WTC11 (cell line): Measurements from ENCODE around the gene CFDP1. TPM values are rescaled to one million over a fixed set of nuclear protein-coding genes. Genes with fewer than 3 reads are reported as not detected.

ENCODE experiments used
- ATAC-seq: fragments of 200-7000 bp; cut with Tn5 transposase; 2 replicates; pipeline ENCODE4 v1.10.0; 2021; ENCODE audit warnings: mild to moderate bottlenecking, moderate library complexity
- CTCF ChIA-PET: fragments of 300-600 bp; sonication (Branson Sonifier 250); formaldehyde crosslinking; loops from one replicate; lab custom pipeline; 2021; ENCODE audit warnings: antibody characterized with exemption; lab: Charles Lee
- POLR2A ChIA-PET: fragments of 350-600 bp; sonication (Branson Sonifier 250); formaldehyde crosslinking; loops from one replicate; lab custom pipeline; 2021; ENCODE audit warnings: antibody characterized with exemption; lab: Charles Lee
- DNase-seq: peaks from one replicate; pipeline ENCODE4 v3.0.0; 2021; ENCODE audit warnings: low spot score
- H3K27ac Mint-ChIP-seq: 2 replicates; pipeline ENCODE4 v1.8.0; 2021; ENCODE audit warnings: mixed read lengths
- H3K27me3 Mint-ChIP-seq: 2 replicates; pipeline ENCODE4 v1.8.0; 2021; ENCODE audit warnings: low read depth, mild to moderate bottlenecking, moderate library complexity, mixed read lengths
- H3K36me3 Mint-ChIP-seq: 2 replicates; pipeline ENCODE4 v1.8.0; 2021; ENCODE audit warnings: mixed read lengths
- H3K4me1 Mint-ChIP-seq: 2 replicates; pipeline ENCODE4 v1.8.0; 2022; ENCODE audit warnings: mixed read lengths
- H3K4me3 Mint-ChIP-seq: 2 replicates; pipeline ENCODE4 v1.8.0; 2021; ENCODE audit warnings: mild to moderate bottlenecking, moderate library complexity, mixed read lengths
- H3K9me3 Mint-ChIP-seq: 2 replicates; pipeline ENCODE4 v1.8.0; 2021; ENCODE audit warnings: mixed read lengths
- FOXK1 ChIP-seq: sonication (generic); formaldehyde crosslinking; IDR thresholded peaks from 2 replicates; pipeline ENCODE4 v1.8.0; 2022; ENCODE audit warnings: mild to moderate bottlenecking, moderate library complexity, missing genetic modification reagents
- HMGXB4 ChIP-seq: sonication (generic); formaldehyde crosslinking; IDR thresholded peaks from 2 replicates; pipeline ENCODE4 v1.8.1; 2023; ENCODE audit warnings: mild to moderate bottlenecking, moderate library complexity, missing genetic modification reagents
- IRF2 ChIP-seq: sonication (generic); formaldehyde crosslinking; IDR thresholded peaks from 2 replicates; pipeline ENCODE4 v1.8.0; 2022; ENCODE audit warnings: low read depth, missing genetic modification reagents, borderline replicate concordance
- KAT7 ChIP-seq: sonication (generic); formaldehyde crosslinking; IDR thresholded peaks from 2 replicates; pipeline ENCODE4 v1.8.1; 2023; ENCODE audit warnings: missing genetic modification reagents, mild to moderate bottlenecking, borderline replicate concordance
- PRRX2 ChIP-seq: fragments of 250-450 bp; sonication (Bioruptor Pico); IDR thresholded peaks from 2 replicates; pipeline ENCODE4 v1.8.0; 2021; ENCODE audit warnings: mild to moderate bottlenecking
- TCF7 ChIP-seq: sonication (generic); formaldehyde crosslinking; IDR thresholded peaks from 2 replicates; pipeline ENCODE4 v1.8.0; 2022; ENCODE audit warnings: mild to moderate bottlenecking, low read depth, missing genetic modification reagents, moderate library complexity
- TEAD4 ChIP-seq: sonication (generic); formaldehyde crosslinking; IDR thresholded peaks from 2 replicates; pipeline ENCODE4 v1.8.0; 2022; ENCODE audit warnings: mild to moderate bottlenecking, missing genetic modification reagents
- TP53 ChIP-seq: sonication (generic); formaldehyde crosslinking; IDR thresholded peaks from 2 replicates; pipeline ENCODE4 v1.8.1; 2023; ENCODE audit warnings: mild to moderate bottlenecking, missing genetic modification reagents
- ZBTB21 ChIP-seq: sonication (generic); formaldehyde crosslinking; IDR thresholded peaks from 2 replicates; pipeline ENCODE4 v1.8.1; 2023; ENCODE audit warnings: mild to moderate bottlenecking, missing genetic modification reagents, borderline replicate concordance
- ZNF121 ChIP-seq: sonication (generic); formaldehyde crosslinking; IDR thresholded peaks from 2 replicates; pipeline ENCODE4 v1.8.0; 2023; ENCODE audit warnings: missing genetic modification reagents
- ZNF138 ChIP-seq: sonication (generic); formaldehyde crosslinking; conservative IDR thresholded peaks from 2 replicates; pipeline ENCODE4 v1.8.1; 2022; ENCODE audit warnings: mild to moderate bottlenecking, moderate library complexity, missing genetic modification reagents
- ZNF219 ChIP-seq: sonication (generic); formaldehyde crosslinking; IDR thresholded peaks from 2 replicates; pipeline ENCODE4 v1.8.0; 2023; ENCODE audit warnings: missing genetic modification reagents, mild to moderate bottlenecking, borderline replicate concordance
- ZNF232 ChIP-seq: sonication (generic); formaldehyde crosslinking; IDR thresholded peaks from 2 replicates; pipeline ENCODE4 v1.8.0; 2022; ENCODE audit warnings: mild to moderate bottlenecking, missing genetic modification reagents
- ZNF263 ChIP-seq: sonication (generic); formaldehyde crosslinking; IDR thresholded peaks from 2 replicates; pipeline ENCODE4 v1.8.1; 2022; ENCODE audit warnings: low read depth, mild to moderate bottlenecking, moderate library complexity, missing genetic modification reagents
- ZNF425 ChIP-seq: fragments of 250-450 bp; sonication (Bioruptor Pico); conservative IDR thresholded peaks from 2 replicates; pipeline ENCODE4 v1.9.0; 2021; ENCODE audit warnings: mild to moderate bottlenecking
- ZNF671 ChIP-seq: fragments of 250-450 bp; sonication (Bioruptor Pico); IDR thresholded peaks from 2 replicates; pipeline ENCODE4 v1.8.0; 2021; ENCODE audit warnings: mild to moderate bottlenecking
- total RNA-seq: library from RNA; stranded (reverse); gene quantifications from 3 replicates; pipeline ENCODE4 v1.2.3, GENCODE V29; 2021
- TF ChIP-seq, protein P1 (sequence below): sonication (generic); formaldehyde crosslinking; IDR thresholded peaks from 2 replicates; pipeline ENCODE4 v1.8.1; 2023; ENCODE audit warnings: mild to moderate bottlenecking, missing genetic modification reagents
- TF ChIP-seq, protein P2 (sequence below): sonication (generic); formaldehyde crosslinking; IDR thresholded peaks from 2 replicates; pipeline ENCODE4 v1.8.0; 2022; ENCODE audit warnings: mild to moderate bottlenecking, missing genetic modification reagents
- TF ChIP-seq, protein P3 (sequence below): sonication (generic); formaldehyde crosslinking; IDR thresholded peaks from 2 replicates; pipeline ENCODE4 v1.8.0; 2022; ENCODE audit warnings: mild to moderate bottlenecking, missing genetic modification reagents
- TF ChIP-seq, protein P4 (sequence below): fragments of 200-600 bp; IDR thresholded peaks from 2 replicates; pipeline ENCODE4 v1.8.0; 2022; ENCODE audit warnings: antibody characterized with exemption
- TF ChIP-seq, protein P5 (sequence below): sonication (generic); formaldehyde crosslinking; IDR thresholded peaks from 2 replicates; pipeline ENCODE4 v1.8.1; 2023; ENCODE audit warnings: mild to moderate bottlenecking, missing genetic modification reagents

The CFDP1 gene
- total RNA-seq, 1 experiment from 2014 or later = 79.2 TPM

- ChIA-PET CTCF (interaction anchor here (0.9 kb wide), 1 partner anchor 80 kb away, joined by 4 read pairs; no protein-coding TSS in a partner anchor), POLR2A (no interaction called here)
- ATAC-seq (no peak), DNase-seq (no peak)
- no peaks in the 10 kb centered on the region for H3K27me3 Mint-ChIP-seq
- H3K27ac Mint-ChIP-seq = no peak overlapping the region
- no peak for TF ChIP-seq HMGXB4
- TF ChIP-seq ZNF121 (CRISPR knock-in tag) = no peak
- no peak for TF ChIP-seq KAT7
- TF ChIP-seq ZNF671 (CRISPR knock-in tag) = no peak
- TF ChIP-seq ZNF425 = no peak
- H3K36me3 Mint-ChIP-seq = peaks cover 4% of the 10 kb centered on the region
- no peak overlapping the region for H3K4me3 Mint-ChIP-seq
- H3K4me1 Mint-ChIP-seq = peaks cover 4% of the 10 kb centered on the region
- H3K9me3 Mint-ChIP-seq = no peaks in the 10 kb centered on the region
These were observed 114.6 kb downstream of the CFDP1 start for GRCh38 chr16:75318737-75319136.

- CTCF ChIA-PET = no interaction called here
- peaks cover 3% of the 10 kb centered on the region; the same call in 1 of the 2 replicates for H3K4me1 Mint-ChIP-seq
- H3K36me3 Mint-ChIP-seq = peaks cover 4% of the 10 kb centered on the region
- no peak overlapping the region for H3K27ac Mint-ChIP-seq
- no peak for DNase-seq
- no peak for ATAC-seq
- POLR2A ChIA-PET = interaction anchor here (0.6 kb wide), 1 partner anchor 17 kb away, joined by 4 read pairs; no protein-coding TSS in a partner anchor
- no peaks in the 10 kb centered on the region for H3K9me3 Mint-ChIP-seq
- H3K27me3 Mint-ChIP-seq = no peaks in the 10 kb centered on the region
- no peak for TF ChIP-seq TEAD4
- TF ChIP-seq, protein P1, sequence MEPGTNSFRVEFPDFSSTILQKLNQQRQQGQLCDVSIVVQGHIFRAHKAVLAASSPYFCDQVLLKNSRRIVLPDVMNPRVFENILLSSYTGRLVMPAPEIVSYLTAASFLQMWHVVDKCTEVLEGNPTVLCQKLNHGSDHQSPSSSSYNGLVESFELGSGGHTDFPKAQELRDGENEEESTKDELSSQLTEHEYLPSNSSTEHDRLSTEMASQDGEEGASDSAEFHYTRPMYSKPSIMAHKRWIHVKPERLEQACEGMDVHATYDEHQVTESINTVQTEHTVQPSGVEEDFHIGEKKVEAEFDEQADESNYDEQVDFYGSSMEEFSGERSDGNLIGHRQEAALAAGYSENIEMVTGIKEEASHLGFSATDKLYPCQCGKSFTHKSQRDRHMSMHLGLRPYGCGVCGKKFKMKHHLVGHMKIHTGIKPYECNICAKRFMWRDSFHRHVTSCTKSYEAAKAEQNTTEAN = no peak
- TF ChIP-seq, all 79 proteins: peak for 0
- no peak overlapping the region for H3K4me3 Mint-ChIP-seq
These were observed 115.8 kb downstream of the CFDP1 start for GRCh38 chr16:75317532-75317931.

- ChIA-PET POLR2A (interaction anchor here (0.6 kb wide), 1 partner anchor 841 kb away, joined by 4 read pairs; no protein-coding TSS in a partner anchor), CTCF (interaction anchor here (0.7 kb wide), 1 partner anchor 290 kb away, joined by 4 read pairs; no protein-coding TSS in a partner anchor)
- ATAC-seq (no peak), DNase-seq (no peak)
- peaks cover 4% of the 10 kb centered on the region for H3K36me3 Mint-ChIP-seq
- H3K4me1 Mint-ChIP-seq = peaks cover 3% of the 10 kb centered on the region; the same call in 1 of the 2 replicates
- no peaks in the 10 kb centered on the region for H3K27me3 Mint-ChIP-seq
- peak overlapping the region; percentile 32; the same call in 1 of the 2 replicates for H3K27ac Mint-ChIP-seq
- H3K9me3 Mint-ChIP-seq = no peaks in the 10 kb centered on the region
- no peak overlapping the region for H3K4me3 Mint-ChIP-seq
- TF ChIP-seq TCF7 (CRISPR knock-in tag) = no peak
- TF ChIP-seq PRRX2 = no peak
- TF ChIP-seq ZNF263 (CRISPR knock-in tag) = no peak
- TF ChIP-seq, protein P2, sequence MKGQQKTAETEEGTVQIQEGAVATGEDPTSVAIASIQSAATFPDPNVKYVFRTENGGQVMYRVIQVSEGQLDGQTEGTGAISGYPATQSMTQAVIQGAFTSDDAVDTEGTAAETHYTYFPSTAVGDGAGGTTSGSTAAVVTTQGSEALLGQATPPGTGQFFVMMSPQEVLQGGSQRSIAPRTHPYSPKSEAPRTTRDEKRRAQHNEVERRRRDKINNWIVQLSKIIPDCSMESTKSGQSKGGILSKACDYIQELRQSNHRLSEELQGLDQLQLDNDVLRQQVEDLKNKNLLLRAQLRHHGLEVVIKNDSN = no peak
- no peak for TF ChIP-seq ZNF219 (CRISPR knock-in tag)
- TF ChIP-seq, protein P3, sequence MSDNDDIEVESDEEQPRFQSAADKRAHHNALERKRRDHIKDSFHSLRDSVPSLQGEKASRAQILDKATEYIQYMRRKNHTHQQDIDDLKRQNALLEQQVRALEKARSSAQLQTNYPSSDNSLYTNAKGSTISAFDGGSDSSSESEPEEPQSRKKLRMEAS (CRISPR knock-in tag) = no peak
- no peak for TF ChIP-seq IRF2 (CRISPR knock-in tag)
- no peak for TF ChIP-seq ZNF232
- TF ChIP-seq FOXK1 (CRISPR knock-in tag) = no peak
- TF ChIP-seq, protein P1 = no peak
- no peak for TF ChIP-seq ZNF138
- no peak for TF ChIP-seq TP53 (CRISPR knock-in tag)
- TF ChIP-seq, protein P4, sequence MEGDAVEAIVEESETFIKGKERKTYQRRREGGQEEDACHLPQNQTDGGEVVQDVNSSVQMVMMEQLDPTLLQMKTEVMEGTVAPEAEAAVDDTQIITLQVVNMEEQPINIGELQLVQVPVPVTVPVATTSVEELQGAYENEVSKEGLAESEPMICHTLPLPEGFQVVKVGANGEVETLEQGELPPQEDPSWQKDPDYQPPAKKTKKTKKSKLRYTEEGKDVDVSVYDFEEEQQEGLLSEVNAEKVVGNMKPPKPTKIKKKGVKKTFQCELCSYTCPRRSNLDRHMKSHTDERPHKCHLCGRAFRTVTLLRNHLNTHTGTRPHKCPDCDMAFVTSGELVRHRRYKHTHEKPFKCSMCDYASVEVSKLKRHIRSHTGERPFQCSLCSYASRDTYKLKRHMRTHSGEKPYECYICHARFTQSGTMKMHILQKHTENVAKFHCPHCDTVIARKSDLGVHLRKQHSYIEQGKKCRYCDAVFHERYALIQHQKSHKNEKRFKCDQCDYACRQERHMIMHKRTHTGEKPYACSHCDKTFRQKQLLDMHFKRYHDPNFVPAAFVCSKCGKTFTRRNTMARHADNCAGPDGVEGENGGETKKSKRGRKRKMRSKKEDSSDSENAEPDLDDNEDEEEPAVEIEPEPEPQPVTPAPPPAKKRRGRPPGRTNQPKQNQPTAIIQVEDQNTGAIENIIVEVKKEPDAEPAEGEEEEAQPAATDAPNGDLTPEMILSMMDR = no peak
- no peak for TF ChIP-seq ZBTB21 (CRISPR knock-in tag)
- TF ChIP-seq, protein P5, sequence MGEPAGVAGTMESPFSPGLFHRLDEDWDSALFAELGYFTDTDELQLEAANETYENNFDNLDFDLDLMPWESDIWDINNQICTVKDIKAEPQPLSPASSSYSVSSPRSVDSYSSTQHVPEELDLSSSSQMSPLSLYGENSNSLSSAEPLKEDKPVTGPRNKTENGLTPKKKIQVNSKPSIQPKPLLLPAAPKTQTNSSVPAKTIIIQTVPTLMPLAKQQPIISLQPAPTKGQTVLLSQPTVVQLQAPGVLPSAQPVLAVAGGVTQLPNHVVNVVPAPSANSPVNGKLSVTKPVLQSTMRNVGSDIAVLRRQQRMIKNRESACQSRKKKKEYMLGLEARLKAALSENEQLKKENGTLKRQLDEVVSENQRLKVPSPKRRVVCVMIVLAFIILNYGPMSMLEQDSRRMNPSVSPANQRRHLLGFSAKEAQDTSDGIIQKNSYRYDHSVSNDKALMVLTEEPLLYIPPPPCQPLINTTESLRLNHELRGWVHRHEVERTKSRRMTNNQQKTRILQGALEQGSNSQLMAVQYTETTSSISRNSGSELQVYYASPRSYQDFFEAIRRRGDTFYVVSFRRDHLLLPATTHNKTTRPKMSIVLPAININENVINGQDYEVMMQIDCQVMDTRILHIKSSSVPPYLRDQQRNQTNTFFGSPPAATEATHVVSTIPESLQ (CRISPR knock-in tag) = no peak
These were observed 116.2 kb downstream of the CFDP1 start for GRCh38 chr16:75317101-75317522.
